Measurements from ENCODE around the gene UGT1A6.

DNA sequence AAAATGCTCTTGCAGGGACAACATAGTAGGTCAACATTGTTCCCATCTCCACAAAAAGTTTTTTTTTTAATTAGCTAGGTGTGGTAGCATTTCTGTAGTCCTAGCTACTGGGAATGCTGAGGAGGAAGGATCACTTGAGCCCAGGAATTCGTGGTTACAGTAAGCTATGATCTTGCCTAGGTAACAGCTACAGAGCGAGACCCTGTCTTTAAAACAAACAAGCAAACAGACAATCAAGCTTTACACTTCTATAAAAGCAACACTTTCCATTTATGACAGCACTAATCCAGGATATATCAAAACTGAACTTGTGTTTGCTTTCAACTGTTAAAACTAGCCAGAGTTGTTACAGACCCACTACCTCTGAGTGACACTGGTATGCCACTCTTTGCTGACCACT is 48.2 kb downstream of the UGT1A6 start:
- TF ChIP-seq GATA2 (IDR thresholded peaks at IDR 0.05; ENCODE audit: low read depth, low read length), result no peak
- TF ChIP-seq GATA3 (IDR thresholded peaks at IDR 0.05; ENCODE audit: low read depth, low read length), result no peak

All from SH-SY5Y (cell line).